Sciatic nerve (tissue), 2 donors: ENCODE results near the gene OMP. TPM values are rescaled to one million over a fixed set of nuclear protein-coding genes. Genes with fewer than 3 reads are reported as not detected.

Source experiments
- ATAC-seq: fragments of 200-7000 bp; cut with Tn5 transposase; one replicate; pipeline ENCODE4 v1.9.1; 2020; ENCODE audit warnings: mild to moderate bottlenecking, moderate library complexity
- DNase-seq: peaks from one replicate; pipeline ENCODE4 v3.0.0-alpha.2; 2020; ENCODE audit warnings: low spot score
- intact Hi-C: fragments of 100-400 bp; cut with DNase I; formaldehyde crosslinking; loops from one replicate; pipeline ENCODE4 v1.14.2; 2022
- total RNA-seq: library from RNA; stranded (reverse); fragmentation: NEBNext Ultra II Directional; extraction: Animal tissue kit (Norgen Biotek cat#: 25700); gene quantifications from one replicate; pipeline ENCODE4 v1.2.1, GENCODE V29; 2021
- donor health status: DM: no; HTN: no; CAD: no.
- donor health status: DM: no; HTN: no; CAD: no.

The OMP gene
- total RNA-seq, 1 donor from 2014 or later, result 2.8 TPM

DNA sequence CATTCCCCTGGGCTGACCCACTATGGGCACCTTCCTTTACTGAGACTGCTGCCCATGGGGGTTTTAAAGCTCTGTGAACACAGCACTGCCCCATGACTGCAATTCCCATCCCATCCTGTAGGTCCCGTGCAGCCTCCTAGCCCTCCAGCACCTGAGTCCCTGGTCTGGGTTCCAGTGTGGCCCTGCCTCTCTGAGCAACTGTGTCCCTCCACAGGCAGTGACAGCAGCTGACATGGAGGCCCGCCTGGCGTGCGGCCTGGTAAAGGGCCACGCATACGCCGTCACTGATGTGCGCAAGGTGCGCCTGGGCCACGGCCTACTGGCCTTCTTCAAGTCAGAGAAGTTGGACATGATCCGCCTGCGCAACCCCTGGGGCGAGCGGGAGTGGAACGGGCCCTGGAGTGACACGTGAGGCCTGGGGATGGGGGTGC, 12.6 kb downstream of the OMP start:
- DNase-seq, result no peak
- intact Hi-C loops, result no loop called here
- no peak for ATAC-seq

DNA sequence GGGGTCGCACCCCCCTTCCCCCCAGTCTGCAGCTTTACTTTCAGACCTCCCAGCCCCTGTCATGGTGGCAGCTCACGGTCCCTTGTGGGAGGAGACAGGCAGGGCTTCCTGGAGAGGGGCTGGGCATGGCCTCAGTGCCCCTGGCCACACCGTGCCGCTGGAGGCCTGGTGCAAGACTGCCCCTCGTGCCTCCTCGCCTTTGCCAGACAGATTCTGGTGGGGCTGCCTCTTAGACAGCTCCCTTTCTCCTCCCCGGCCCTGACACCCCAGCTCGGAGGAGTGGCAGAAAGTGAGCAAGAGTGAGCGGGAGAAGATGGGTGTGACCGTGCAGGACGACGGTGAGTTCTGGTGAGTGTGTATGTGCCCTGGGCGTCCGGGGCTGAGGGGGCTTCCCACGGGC, 13.3 kb downstream of the OMP start:
- no peak for ATAC-seq

DNA sequence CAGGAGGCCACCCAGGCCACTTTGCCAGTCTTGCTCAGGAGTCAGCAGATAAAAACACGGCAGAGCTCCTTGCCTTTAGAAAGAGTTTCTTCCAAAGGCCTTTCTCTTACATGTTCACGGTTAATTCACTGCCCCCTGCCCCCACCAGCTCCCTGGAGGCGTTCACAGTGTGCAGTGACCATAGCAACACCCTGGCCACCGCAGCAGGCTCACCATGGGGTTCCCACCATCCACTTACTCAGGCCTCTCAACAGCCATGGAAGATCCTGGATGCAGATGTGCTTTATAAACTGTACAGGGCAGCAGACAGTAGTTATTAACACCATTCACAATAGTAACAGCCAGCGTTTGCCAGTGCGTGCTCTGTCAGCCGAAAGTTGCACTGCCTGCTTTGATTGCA, 14.9 kb downstream of the OMP start:
- no peak for ATAC-seq
- no peak for DNase-seq
- intact Hi-C loops, result no loop called here

More for the DNA sequence above, 13.3 kb downstream of the OMP start:
- no peak for DNase-seq
- intact Hi-C loops, result no loop called here

DNA sequence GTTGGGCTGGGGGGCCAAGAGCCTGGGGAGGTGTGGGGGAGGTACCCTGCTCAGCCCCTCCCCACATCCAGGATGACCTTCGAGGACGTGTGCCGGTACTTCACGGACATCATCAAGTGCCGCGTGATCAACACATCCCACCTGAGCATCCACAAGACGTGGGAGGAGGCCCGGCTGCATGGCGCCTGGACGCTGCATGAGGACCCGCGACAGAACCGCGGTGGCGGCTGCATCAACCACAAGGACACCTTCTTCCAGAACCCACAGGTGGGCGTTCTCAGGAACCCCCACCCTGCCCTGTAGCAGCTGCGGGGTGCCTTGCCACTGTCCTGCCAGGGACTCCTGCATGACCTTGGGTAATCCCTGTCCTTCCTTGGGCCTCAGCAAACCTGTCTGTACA, 15.4 kb downstream of the OMP start:
- DNase-seq, result no peak
- ATAC-seq, result no peak
- intact Hi-C loops, result no loop called here

DNA sequence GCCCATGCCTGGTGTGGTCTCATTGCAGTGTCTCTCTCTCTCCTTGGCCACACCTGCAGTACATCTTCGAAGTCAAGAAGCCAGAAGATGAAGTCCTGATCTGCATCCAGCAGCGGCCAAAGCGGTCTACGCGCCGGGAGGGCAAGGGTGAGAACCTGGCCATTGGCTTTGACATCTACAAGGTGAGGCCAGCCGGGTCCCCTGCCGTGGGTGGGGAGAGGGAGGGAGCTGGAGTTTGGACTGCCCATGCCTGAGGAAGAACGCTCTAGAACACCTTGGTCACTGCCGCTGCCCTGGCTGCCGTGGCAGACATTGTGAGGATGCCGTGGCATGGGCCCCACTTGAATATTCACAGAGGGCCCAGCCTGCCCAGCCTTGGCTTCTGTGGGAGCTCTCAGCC, 16.3 kb downstream of the OMP start:
- ATAC-seq (no peak), DNase-seq (no peak)
- intact Hi-C loops, result no loop called here

DNA sequence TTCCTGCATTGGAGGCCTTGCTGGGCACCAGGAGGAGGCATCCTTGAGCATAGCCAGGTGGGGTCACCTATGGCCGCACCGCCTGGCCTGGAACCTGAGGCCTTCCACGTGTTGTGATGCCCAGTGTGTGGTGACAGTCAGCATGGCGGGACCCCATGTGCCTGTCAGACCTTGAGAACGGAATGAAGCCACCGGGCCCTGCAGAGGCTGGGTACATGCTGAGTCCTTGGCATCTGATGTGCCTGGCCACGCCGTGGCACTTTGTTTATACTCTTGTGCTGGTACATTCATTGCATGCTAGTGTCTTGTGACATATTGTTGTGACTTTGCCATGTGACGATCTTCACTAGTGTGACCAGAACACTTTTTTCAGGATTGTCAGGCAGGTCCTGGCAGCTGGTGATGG, 16.9 kb downstream of the OMP start:
- intact Hi-C loops, result no loop called here
- no peak for DNase-seq
- ATAC-seq, result no peak

DNA sequence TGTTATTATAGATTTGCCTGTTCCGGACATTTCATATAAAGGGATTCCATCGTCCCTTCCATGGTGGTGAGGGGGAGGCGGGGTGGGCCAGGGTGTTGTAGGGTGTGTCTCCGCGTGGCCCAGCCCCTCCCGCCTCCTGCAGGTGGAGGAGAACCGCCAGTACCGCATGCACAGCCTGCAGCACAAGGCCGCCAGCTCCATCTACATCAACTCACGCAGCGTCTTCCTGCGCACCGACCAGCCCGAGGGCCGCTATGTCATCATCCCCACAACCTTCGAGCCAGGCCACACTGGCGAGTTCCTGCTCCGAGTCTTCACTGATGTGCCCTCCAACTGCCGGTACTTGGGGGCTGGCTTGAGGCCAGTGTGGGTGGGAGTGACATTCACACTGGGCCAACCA, 17.9 kb downstream of the OMP start:
- intact Hi-C loops, result loop anchor here (10.0 kb wide), 1 partner anchor 434 kb away; no protein-coding TSS in a partner anchor
- DNase-seq, result no peak
- ATAC-seq, result no peak

DNA sequence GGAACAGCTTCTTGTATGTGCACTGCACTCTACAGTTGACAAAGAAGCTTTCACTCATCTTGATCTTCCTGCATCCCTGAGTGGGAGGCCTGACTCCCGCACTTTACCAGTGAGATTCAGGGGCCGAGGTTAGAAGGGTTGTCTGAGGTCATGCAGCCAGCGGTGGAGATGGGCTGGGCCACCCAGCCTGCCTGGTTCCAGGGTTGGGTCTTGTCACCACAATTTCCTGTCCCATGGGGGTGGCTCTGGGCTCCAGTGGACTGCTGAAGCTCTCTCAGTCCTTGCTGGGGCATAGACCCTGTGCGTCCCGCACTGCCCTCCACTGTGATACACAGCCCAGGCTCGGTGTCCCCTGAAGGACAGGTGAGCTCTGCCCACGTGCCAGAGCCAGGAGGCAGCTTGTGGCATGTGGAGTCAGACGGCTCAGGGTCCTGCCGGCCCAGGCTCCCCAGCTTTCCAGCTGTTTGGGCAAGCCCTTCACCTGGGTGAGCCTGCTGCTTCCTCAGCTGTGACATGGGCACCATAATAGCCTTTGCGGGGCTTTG, 18.5 kb downstream of the OMP start:
- intact Hi-C loops, result loop anchor here (10.0 kb wide), 1 partner anchor 434 kb away; no protein-coding TSS in a partner anchor
- DNase-seq, result no peak

DNA sequence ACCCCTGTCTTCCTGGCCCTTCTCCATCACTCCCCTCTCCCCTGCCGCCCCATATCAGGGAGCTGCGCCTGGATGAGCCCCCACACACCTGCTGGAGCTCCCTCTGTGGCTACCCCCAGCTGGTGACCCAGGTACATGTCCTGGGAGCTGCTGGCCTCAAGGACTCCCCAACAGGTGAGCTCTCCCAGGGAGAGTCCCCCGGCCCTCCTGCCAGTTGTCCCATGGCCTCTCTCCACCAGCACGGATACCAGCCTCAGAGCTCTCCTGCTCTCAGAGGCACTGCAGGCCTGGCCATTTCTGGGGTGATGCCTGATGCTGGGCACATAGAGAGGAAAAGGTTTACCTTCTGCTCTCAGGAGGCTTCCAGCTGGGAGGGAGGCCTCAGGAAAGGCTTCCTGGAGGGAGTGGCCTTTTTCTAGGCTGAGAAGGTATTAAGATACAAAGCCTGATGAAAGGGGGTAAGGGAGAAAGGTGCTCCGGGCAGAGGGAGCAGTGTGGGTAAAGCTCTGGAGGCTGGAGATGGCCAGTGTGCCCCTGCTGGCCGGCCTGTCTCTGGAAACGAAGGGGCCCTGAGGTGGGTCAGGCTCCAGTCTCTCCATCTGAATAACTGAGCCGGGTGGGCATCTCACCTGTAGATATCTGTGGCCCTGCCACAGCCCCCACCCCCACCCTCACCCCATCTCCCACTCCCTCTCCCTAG, 19.4 kb downstream of the OMP start:
- intact Hi-C loops, result loop anchor here (10.0 kb wide), 1 partner anchor 433 kb away; no protein-coding TSS in a partner anchor
- DNase-seq (no peak), ATAC-seq (no peak)

More for the DNA sequence above, 18.5 kb downstream of the OMP start:
- no peak for ATAC-seq

DNA sequence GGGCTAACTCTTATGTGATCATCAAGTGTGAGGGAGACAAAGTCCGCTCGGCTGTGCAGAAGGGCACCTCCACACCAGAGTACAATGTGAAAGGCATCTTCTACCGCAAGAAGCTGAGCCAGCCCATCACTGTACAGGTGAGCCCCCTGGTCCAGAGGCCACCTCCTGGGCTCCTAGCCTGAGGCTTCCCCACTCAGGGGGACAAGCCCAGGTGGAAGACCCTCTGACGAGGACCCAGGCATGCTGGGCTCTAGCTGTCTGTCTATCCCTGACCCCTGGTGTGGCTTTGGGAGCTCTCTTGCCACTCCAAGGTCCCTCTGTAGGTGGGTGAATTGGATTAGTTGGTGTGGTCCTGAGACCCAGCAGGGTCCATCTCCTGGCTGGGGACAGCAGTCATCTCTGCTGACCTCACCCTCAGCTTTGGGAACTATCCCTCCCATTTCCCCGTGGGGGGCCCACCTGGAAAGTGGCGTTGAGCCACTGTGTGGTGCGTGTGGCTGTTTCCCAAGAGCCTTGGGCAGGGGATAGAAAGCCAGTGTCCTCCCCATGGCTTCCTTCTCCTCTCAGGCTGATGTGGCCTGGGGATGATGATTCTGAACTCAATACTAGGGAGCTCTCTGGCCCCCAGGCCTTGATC, 20.1 kb downstream of the OMP start:
- intact Hi-C loops, result loop anchor here (10.0 kb wide), 1 partner anchor 432 kb away; no protein-coding TSS in a partner anchor
- ATAC-seq (no peak), DNase-seq (no peak)

DNA sequence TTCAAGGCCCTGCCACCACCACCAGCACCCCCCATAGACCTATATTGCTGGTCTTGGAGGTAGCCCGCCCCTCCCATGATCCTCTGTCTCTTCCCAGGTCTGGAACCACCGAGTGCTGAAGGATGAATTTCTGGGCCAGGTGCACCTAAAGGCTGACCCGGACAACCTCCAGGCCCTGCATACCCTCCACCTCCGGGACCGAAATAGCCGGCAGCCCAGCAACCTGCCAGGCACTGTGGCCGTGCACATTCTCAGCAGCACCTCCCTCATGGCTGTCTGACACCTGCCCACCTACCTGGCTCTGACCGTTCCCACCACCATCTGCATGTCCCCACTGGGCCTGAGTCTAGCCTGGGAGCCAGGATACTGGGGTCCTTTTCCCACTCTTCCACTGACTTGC, 21.0 kb downstream of the OMP start:
- intact Hi-C loops, result loop anchor here (10.0 kb wide), 1 partner anchor 431 kb away; no protein-coding TSS in a partner anchor
- ATAC-seq (no peak), DNase-seq (no peak)

DNA sequence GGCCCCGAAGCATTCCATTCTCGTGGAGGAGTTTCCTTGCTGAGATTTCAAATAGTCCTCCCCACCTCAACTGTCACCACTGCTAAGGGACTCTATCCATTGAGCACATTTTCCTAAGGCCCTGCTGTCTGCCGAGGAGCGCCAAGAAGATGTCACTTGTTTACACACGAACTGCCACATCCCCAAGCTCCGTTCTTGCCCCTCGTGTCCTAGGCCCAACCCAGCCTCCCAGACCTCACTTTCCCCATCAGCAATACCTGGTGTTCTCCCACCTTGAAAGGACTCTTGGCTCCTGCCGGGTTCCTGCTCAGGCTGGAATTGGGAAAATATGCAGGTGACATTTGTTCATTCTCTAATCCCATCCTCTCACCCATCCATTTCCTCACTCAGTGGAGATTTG, 21.4 kb downstream of the OMP start:
- DNase-seq, result no peak
- ATAC-seq, result no peak
- intact Hi-C loops, result loop anchor here (10.0 kb wide), 1 partner anchor 431 kb away; no protein-coding TSS in a partner anchor

DNA sequence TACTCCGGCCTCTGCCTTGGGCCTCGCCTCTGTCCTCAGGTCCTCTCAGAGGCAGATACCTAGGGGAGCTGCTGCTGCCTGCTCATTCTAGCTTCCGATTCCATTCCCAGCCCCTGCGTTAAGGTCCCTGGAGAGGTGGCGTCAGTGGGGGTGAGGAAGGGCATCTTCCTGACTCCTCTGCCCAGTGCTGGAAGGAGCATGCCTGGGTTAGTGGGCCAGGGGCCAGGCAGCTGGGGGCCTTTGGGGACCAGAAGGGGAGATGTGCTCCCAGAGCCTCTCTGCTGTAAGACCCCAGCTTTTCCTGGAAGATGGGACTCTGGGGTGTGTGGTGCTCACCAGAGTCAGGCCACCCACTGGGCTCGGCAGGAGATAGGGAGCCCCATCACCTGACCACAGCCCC, 21.8 kb downstream of the OMP start:
- intact Hi-C loops, result loop anchor here (10.0 kb wide), 1 partner anchor 430 kb away; no protein-coding TSS in a partner anchor
- DNase-seq (no peak), ATAC-seq (no peak)

DNA sequence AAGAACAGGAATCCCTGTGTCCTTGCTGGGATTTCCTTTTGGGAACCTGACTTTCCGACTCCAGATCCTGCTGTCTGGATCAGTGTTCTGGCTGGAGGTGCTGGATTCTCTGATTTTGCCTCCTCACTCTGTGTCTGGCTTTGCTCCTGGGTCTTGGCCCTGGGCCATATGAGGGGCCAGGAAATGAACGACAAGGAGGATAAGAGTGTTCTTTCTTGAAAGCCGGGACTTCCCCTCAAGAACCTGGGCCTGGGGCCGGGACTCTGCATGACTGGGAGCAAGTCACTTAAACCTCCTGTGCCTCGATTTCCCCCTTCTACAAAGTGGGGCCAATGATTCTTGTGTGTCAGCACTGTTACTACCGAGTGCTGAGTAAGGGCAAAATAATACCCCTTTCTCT, 22.6 kb downstream of the OMP start:
- intact Hi-C loops, result loop anchor here (5.0 to 10.0 kb wide), 2 partner anchors 62 to 430 kb away; no protein-coding TSS in a partner anchor
- ATAC-seq, result no peak
- DNase-seq, result no peak

DNA sequence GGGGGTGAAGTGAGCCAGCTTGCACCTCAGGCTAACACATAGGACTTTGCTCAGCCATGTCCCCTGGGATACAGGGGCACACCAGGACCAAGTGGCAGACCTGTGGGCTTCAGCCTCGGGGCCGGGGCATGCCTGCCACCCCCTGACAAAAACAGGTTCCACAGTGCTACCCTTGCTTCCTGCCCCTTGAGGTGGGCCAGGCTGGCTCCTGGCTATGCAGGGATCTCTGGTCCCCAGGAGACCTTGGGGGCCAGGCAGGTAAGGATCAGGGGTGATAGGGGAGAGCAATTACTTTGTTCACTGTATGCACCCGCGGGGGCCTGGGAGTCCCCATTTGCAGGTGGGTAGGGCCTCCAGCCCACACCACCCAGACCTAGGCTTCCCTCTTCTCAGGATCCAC, 23.1 kb downstream of the OMP start:
- ATAC-seq (no peak), DNase-seq (no peak)
- intact Hi-C loops, result loop anchor here (5.0 to 10.0 kb wide), 2 partner anchors 62 to 429 kb away; no protein-coding TSS in a partner anchor

DNA sequence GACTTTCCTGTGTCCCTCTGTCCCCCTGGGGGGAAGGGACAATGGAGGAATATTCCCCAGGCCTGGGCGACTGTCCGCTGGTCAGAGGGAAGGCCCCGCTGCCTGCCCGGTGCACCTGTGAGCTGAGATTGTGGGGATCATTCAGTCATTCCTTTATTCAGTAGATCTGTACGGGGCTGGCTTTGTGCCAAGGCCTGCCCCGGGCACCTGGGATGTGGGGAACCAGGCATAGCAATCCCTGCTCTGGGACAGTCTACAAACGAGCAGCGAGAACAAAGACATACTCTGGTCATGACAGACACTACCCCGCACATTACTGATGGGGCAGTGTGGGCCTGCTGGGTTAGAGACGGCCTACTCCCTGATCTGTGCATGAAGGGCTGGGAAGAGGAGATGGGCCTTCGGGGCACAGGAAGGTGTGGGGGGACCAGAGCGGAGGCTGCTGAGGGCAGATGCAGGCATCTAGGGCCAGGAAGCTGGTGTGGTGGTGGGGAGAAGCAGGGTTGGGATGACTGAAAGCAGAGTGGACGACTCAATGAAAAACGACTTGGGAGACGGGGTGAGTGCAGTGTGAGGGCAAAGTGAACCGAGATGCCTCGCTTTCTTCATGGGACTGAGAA, 23.6 kb downstream of the OMP start:
- no peak for DNase-seq
- intact Hi-C loops, result loop anchor here (5.0 to 10.0 kb wide), 2 partner anchors 61 to 429 kb away; no protein-coding TSS in a partner anchor
- ATAC-seq, result no peak

DNA sequence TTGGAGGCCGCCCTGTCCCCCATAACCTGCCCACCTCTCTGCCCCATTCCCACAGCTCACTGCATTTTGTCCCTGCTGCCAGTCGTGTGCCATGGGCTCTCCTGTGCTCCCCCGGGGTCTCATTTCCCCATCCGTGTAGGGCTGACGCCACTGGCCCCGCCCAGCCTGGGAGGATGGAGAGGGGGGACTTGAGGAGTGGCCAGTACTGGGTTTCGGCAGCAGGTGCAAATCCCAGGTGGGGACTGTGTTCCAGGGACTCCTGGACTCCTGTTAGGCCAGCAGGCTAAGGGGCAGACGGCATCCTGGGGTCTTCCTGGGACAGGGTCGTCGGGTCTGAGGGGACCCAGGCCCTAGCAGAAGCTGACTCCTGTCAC, 24.2 kb downstream of the OMP start:
- DNase-seq (no peak), ATAC-seq (peak; percentile 2)
- intact Hi-C loops, result loop anchor here (5.0 to 10.0 kb wide), 2 partner anchors 60 to 428 kb away; no protein-coding TSS in a partner anchor

DNA sequence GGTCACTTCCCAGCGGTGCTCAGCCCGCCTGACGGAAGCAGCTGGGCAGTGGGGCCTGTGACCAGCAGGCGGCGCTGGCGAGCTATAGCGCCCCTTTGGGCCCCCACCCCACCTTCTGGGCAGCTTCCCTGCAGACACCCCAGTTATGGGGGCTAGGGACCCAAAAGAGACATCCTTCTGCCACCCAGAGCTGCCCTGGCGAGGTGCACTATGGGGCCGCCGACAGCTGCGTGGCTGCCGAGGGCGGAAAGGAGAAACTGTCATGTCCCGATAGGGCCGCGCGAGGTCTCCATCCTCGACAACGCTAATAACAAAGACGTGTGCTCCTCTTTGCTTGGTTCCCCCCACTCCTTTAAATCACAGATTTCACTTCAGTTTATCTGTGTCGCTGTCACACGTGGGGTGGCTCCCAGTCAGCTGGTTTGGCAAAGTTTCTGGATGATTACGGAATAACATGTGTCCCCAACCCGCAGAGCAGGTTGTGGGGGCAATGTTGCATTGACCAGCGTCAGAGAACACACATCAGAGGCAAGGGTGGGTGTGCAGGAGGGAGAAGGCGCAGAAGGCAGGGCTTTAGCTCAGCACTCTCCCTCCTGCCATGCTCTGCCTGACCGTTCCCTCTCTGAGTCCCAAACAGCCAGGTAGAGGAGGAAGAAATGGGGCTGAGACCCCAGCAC, 24.7 kb downstream of the OMP start:
- peak; percentile 82 for ATAC-seq
- intact Hi-C loops, result loop anchor here (5.0 to 10.0 kb wide), 2 partner anchors 60 to 427 kb away; no protein-coding TSS in a partner anchor
- DNase-seq, result peak; percentile 87
